ENCODE measurements around the gene C12orf57. TPM values are rescaled to one million over a fixed set of nuclear protein-coding genes. Genes with fewer than 3 reads are reported as not detected.

Gene C12orf57
- total RNA-seq, 4 donors from 2014 or later, result 344 to 666 (median 383) TPM

- WGBS, 2 donors, result 86 to 89% methylated on average over 10 of the region's 10 CpGs
- Histone ChIP-seq H3K27me3 (no peaks in the 10 kb centered on the region), H3K27ac (no peak overlapping the region), H3K4me3 (replicated peaks in 1 of 3) (no peak overlapping the region), H3K4me1 (peaks cover 25 to 32% of the 10 kb centered on the region in 2 donors), H3K36me3 (no peaks in the 10 kb centered on the region), H3K9me3 (no peaks in the 10 kb centered on the region)
- DNase-seq, result no peak
- TF ChIP-seq POLR2A (IDR thresholded peaks at IDR 0.05) (no peak), CTCF (IDR thresholded peaks at IDR 0.05) (no peak)
- intact Hi-C loops (cut with DNase I), result no loop called here
Measured at GRCh38 chr12:6923003-6923732, 20.7 kb upstream of the C12orf57 start.

- Histone ChIP-seq H3K36me3 (no peaks in the 10 kb centered on the region), H3K4me1 (peaks cover 25 to 32% of the 10 kb centered on the region in 2 donors), H3K27ac (peak overlapping the region; percentile 93 to 99 (median 98)), H3K27me3 (no peaks in the 10 kb centered on the region), H3K9me3 (no peaks in the 10 kb centered on the region), H3K4me3 (replicated peaks in 1 of 3) (no peak overlapping the region)
- WGBS, 2 donors, result 50 to 58% methylated on average over 6 of the region's 6 CpGs
- TF ChIP-seq CTCF (IDR thresholded peaks at IDR 0.05) (no peak), POLR2A (IDR thresholded peaks at IDR 0.05) (no peak)
- intact Hi-C loops (cut with DNase I), result no loop called here
- DNase-seq, result no peak
Measured at GRCh38 chr12:6923851-6924250, 20.0 kb upstream of the C12orf57 start.

- Histone ChIP-seq H3K27me3 (no peaks in the 10 kb centered on the region), H3K9me3 (no peaks in the 10 kb centered on the region), H3K4me1 (peaks cover 36 to 44% of the 10 kb centered on the region in 2 donors), H3K36me3 (no peaks in the 10 kb centered on the region), H3K4me3 (replicated peaks in 1 of 3) (no peak overlapping the region), H3K27ac (peak overlapping the region; percentile 93 to 99 (median 98))
- no peak for TF ChIP-seq CTCF (IDR thresholded peaks at IDR 0.05)
- TF ChIP-seq POLR2A (IDR thresholded peaks at IDR 0.05), result no peak
- no peak for DNase-seq
- 6 to 13% methylated on average over 1 of the region's 1 CpG for WGBS, 2 donors
- intact Hi-C loops (cut with DNase I), result no loop called here
Measured at GRCh38 chr12:6925239-6925539, 18.6 kb upstream of the C12orf57 start.

- 9 to 14% methylated on average over 8 of the region's 8 CpGs for WGBS, 2 donors
Measured at GRCh38 chr12:6925540-6926279, 18.1 kb upstream of the C12orf57 start.

More at GRCh38 chr12:6925540-6926279, 18.1 kb upstream of the C12orf57 start:
- no peaks in the 10 kb centered on the region for H3K27me3 ChIP-seq
- peak; percentile 81 to 82 for DNase-seq
- peak in 1 of 6 experiments; percentile 24 for TF ChIP-seq CTCF (IDR thresholded peaks at IDR 0.05)
- TF ChIP-seq POLR2A (IDR thresholded peaks at IDR 0.05), result peak in 1 of 2 donors; percentile 72
- peak overlapping the region in 2 of 3 donors; percentile 8 to 79 for H3K4me3 ChIP-seq (replicated peaks in 1 of 3)
- H3K27ac ChIP-seq, result peak overlapping the region; percentile 93 to 99 (median 98)
- peaks cover 39 to 46% of the 10 kb centered on the region in 2 donors for H3K4me1 ChIP-seq
- no peaks in the 10 kb centered on the region for H3K36me3 ChIP-seq
- no peaks in the 10 kb centered on the region for H3K9me3 ChIP-seq
- intact Hi-C loops (cut with DNase I), result no loop called here
